Amniotic stem cell (primary cell): ENCODE data around the gene SRM.
"Not testable (repeated sequence)": the region's sequence is repeated elsewhere in the genome, so short reads cannot be mapped to it uniquely, and the experiment has no call there.

Experiments
- DNase-seq: peaks from one replicate; lab custom pipeline; 2025; lab: John Stamatoyannopoulos, UW

The SRM gene

GRCh38 chr1:11059968-11060830 is at the start of gene SRM:
SRM (minus strand) TSS chr1:11060018; CDS start chr1:11059943, 75 bp downstream.
- DNase-seq = peak; percentile 75

- DNase-seq = no peak
Measured at GRCh38 chr1:11109047-11109760, 49.4 kb upstream of the SRM start.

- DNase-seq = no peak
Measured at GRCh38 chr1:11107599-11107998, 47.8 kb upstream of the SRM start.

GRCh38 chr1:11105586-11105985 is 45.8 kb upstream of the SRM start:
- no peak for DNase-seq

- no peak for DNase-seq
Measured at GRCh38 chr1:11101347-11101746, 41.5 kb upstream of the SRM start.

- not testable (repeated sequence) for DNase-seq
Measured at GRCh38 chr1:11100806-11101205, 41.0 kb upstream of the SRM start.

GRCh38 chr1:11100149-11100493 is 40.3 kb upstream of the SRM start:
- DNase-seq = no peak

GRCh38 chr1:11099310-11100148 is 39.7 kb upstream of the SRM start, which contains the start of gene EXOSC10:
EXOSC10 (minus strand) TSS chr1:11099869; CDS start chr1:11099831, 38 bp downstream.
- DNase-seq = peak; percentile 79

GRCh38 chr1:11098931-11099309 is 39.1 kb upstream of the SRM start:
- no peak for DNase-seq

GRCh38 chr1:11083784-11084183 is 24.0 kb upstream of the SRM start:
- not testable (repeated sequence) for DNase-seq

- no peak for DNase-seq
Measured at GRCh38 chr1:11080931-11081330, 21.1 kb upstream of the SRM start.

- no peak for DNase-seq
Measured at GRCh38 chr1:11078631-11079030, 18.8 kb upstream of the SRM start.

GRCh38 chr1:11073398-11073797 is 13.6 kb upstream of the SRM start:
- DNase-seq = not testable (repeated sequence)

- DNase-seq = no peak
Measured at GRCh38 chr1:11072216-11072917, 12.5 kb upstream of the SRM start.

- DNase-seq = no peak
Measured at GRCh38 chr1:11071463-11072215, 11.8 kb upstream of the SRM start.

GRCh38 chr1:11070876-11071275 is 11.1 kb upstream of the SRM start:
- DNase-seq = no peak

GRCh38 chr1:11068600-11069473 is 9.0 kb upstream of the SRM start:
- no peak for DNase-seq

GRCh38 chr1:11067716-11068599 is 8.1 kb upstream of the SRM start:
- DNase-seq = no peak

- no peak for DNase-seq
Measured at GRCh38 chr1:11065796-11066195, 6.0 kb upstream of the SRM start.
